ENCODE results near the gene FRMD4A. TPM values are rescaled to one million over a fixed set of nuclear protein-coding genes. Genes with fewer than 3 reads are reported as not detected.

Gene FRMD4A
- total and polyA plus RNA-seq, 11 donors: 12.2 to 58.1 (median 28.1) TPM

DNA sequence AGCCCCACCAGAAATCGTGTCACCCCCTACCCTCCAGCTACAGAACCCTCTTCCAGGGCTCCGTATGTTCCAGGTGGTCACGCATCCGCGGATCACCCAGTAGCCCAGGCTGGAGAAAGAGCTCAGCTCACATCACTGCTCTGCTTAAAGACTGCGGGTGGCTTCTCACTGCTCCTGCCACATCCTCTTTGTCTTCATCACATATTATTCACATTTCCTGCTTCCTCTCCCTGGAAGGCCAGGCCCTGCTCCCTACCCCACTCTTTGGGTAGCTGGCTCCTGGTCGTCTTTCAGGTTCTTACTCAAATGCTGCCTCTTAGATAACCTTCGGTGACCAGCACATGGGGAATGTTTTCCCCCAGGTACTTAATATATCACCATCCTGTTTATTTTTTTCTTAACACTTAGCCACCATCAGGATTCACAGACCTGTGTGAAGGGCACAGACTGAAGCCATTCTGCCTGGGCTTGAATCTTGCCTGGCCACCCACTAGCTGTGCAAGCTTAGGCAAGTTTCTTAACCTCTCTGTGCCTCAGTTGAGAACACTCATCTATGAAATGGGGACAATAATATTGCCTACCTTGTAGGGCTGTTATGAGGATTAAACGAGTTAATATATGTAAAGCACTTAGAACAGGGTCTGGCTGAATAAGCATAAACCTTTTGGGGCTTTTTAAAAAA, 436.2 kb downstream of the FRMD4A start:
- intact Hi-C loops (cut with DNase I): loop anchor here in 5 of 10 donors (5.0 to 10.0 kb wide), 5 partner anchors 57 to 107 kb away; no protein-coding TSS in a partner anchor
- Histone ChIP-seq H3K36me3 (no peaks in the 10 kb centered on the region), H3K4me3 (no peak overlapping the region), H3K27me3 (peaks cover 0 to 30% (median 0%) of the 10 kb centered on the region in 9 donors), H3K27ac (peak overlapping the region in 1 of 12 donors; percentile 48), H3K4me1 (peaks cover 0 to 32% (median 18%) of the 10 kb centered on the region in 12 donors), H3K9me3 (peaks cover 0 to 5% (median 0%) of the 10 kb centered on the region in 12 donors)
- no peak for TF ChIP-seq POLR2A (IDR thresholded peaks at IDR 0.05)
- TF ChIP-seq, protein P1, sequence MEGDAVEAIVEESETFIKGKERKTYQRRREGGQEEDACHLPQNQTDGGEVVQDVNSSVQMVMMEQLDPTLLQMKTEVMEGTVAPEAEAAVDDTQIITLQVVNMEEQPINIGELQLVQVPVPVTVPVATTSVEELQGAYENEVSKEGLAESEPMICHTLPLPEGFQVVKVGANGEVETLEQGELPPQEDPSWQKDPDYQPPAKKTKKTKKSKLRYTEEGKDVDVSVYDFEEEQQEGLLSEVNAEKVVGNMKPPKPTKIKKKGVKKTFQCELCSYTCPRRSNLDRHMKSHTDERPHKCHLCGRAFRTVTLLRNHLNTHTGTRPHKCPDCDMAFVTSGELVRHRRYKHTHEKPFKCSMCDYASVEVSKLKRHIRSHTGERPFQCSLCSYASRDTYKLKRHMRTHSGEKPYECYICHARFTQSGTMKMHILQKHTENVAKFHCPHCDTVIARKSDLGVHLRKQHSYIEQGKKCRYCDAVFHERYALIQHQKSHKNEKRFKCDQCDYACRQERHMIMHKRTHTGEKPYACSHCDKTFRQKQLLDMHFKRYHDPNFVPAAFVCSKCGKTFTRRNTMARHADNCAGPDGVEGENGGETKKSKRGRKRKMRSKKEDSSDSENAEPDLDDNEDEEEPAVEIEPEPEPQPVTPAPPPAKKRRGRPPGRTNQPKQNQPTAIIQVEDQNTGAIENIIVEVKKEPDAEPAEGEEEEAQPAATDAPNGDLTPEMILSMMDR (IDR thresholded peaks at IDR 0.05): no peak
- DNase-seq (no peak), ATAC-seq (peak in 1 of 4 donors; percentile 45)
- WGBS, 4 donors: 59 to 63% (median 61%) methylated on average over 9 of the region's 9 CpGs

DNA sequence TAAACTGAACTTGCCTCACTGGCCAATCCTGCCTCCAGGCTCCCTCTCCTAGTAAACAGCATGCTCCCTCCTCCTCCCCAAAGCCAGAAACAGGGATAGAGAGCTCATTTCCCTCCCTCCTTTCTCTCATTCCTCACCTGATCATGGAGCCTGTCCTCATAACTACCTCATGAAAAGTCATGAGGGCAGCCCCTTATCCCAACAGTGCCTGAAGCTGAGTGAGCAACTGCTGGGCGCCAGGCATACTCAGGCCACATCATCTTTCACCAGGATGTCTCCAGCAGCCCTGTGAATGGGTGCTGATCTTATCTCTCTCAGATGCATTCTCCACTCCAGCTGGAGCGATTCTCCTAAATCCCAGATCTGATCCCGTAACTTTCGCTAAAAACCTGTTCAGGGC, 436.8 kb downstream of the FRMD4A start:
- peaks cover 0 to 5% (median 0%) of the 10 kb centered on the region in 12 donors for H3K9me3 ChIP-seq
- no peak for TF ChIP-seq POLR2A (IDR thresholded peaks at IDR 0.05)
- TF ChIP-seq, protein P1 (IDR thresholded peaks at IDR 0.05): no peak
- intact Hi-C loops (cut with DNase I): loop anchor here in 5 of 10 donors (5.0 to 10.0 kb wide), 5 partner anchors 57 to 107 kb away; no protein-coding TSS in a partner anchor
- H3K4me1 ChIP-seq: peaks cover 0 to 37% (median 18%) of the 10 kb centered on the region in 12 donors
- no peak overlapping the region for H3K4me3 ChIP-seq
- H3K36me3 ChIP-seq: no peaks in the 10 kb centered on the region
- H3K27ac ChIP-seq: peak overlapping the region in 1 of 12 donors; percentile 48
- 61 to 71% (median 67%) methylated on average over 4 of the region's 4 CpGs for WGBS, 4 donors
- peaks cover 0 to 30% (median 0%) of the 10 kb centered on the region in 9 donors for H3K27me3 ChIP-seq
- no peak for ATAC-seq
- DNase-seq: no peak

DNA sequence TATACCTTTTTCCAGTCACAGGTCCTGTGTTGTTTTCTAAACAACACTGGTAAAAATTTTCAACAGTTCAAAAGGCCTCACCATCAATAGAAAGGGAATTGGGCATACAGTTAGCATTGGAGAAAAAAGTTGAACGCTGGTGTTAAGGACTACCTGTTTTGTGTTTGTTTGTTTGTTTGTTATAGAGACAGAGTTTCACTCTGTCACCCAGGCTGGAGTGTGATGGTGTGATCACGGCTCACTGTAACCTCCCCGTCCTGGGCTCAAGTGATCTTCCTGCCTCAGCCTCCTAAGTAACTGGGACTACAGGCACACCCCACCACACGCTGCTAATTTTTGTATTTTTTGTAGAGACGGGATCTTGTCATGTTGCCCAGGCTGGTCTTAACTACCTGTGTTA, 437.9 kb downstream of the FRMD4A start:
- Histone ChIP-seq H3K27ac (peak overlapping the region in 1 of 12 donors; percentile 75), H3K36me3 (no peaks in the 10 kb centered on the region), H3K9me3 (peaks cover 0 to 5% (median 0%) of the 10 kb centered on the region in 12 donors), H3K4me1 (peaks cover 0 to 46% (median 21%) of the 10 kb centered on the region in 12 donors), H3K4me3 (no peak overlapping the region), H3K27me3 (peaks cover 0 to 30% (median 0%) of the 10 kb centered on the region in 9 donors)
- TF ChIP-seq, protein P1 (IDR thresholded peaks at IDR 0.05): no peak
- TF ChIP-seq POLR2A (IDR thresholded peaks at IDR 0.05): no peak
- intact Hi-C loops (cut with DNase I): loop anchor here in 5 of 10 donors (5.0 to 10.0 kb wide), 5 partner anchors 56 to 106 kb away; no protein-coding TSS in a partner anchor
- no peak for DNase-seq
- WGBS, 4 donors: 92 to 97% (median 93%) methylated on average over 5 of the region's 5 CpGs
- no peak for ATAC-seq

DNA sequence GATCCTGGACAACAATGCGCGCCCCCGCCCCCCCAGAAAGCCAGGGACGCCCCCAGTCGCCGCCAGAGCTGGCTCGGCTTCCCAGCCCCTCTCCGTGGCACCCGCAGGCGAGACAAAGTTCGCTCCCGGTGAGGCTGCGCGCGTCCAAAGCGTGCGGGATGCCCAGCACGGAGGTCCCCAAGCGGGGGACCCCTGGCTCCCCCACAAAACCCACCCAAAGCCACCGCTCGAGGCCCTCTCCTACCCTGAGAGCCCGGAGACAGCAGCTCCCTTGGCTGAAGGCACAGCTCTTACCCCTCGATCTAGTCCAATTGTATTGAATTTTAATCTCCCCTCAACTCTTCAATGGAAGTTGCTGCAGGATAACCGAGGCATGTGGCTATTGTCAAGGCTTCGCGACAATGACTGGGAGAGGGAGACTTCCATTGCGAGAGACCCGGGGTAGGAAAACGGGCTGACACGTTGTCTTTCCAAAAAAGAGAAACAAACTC, 438.7 kb downstream of the FRMD4A start:
- H3K27me3 ChIP-seq: peaks cover 0 to 30% (median 0%) of the 10 kb centered on the region in 9 donors
- H3K27ac ChIP-seq: peak overlapping the region; percentile 20 to 83 (median 74)
- H3K9me3 ChIP-seq: peaks cover 0 to 5% (median 0%) of the 10 kb centered on the region in 12 donors
- ATAC-seq: peak in 1 of 4 donors; percentile 5
- H3K4me3 ChIP-seq: peak overlapping the region in 11 of 12 donors; percentile 55 to 85 (median 65)
- H3K4me1 ChIP-seq: peaks cover 0 to 55% (median 22%) of the 10 kb centered on the region in 12 donors
- WGBS, 4 donors: 4 to 10% (median 6%) methylated on average over 12 to 30 of the region's 30 CpGs
- TF ChIP-seq, protein P1 (IDR thresholded peaks at IDR 0.05): no peak
- TF ChIP-seq POLR2A (IDR thresholded peaks at IDR 0.05): no peak
- intact Hi-C loops (cut with DNase I): loop anchor here in 5 of 10 donors (5.0 to 10.0 kb wide), 5 partner anchors 55 to 105 kb away; no protein-coding TSS in a partner anchor
- H3K36me3 ChIP-seq: no peaks in the 10 kb centered on the region
- DNase-seq: peak in 1 of 5 donors; percentile 66

All from heart left ventricle (tissue), 16 donors.